Measurements from ENCODE around the gene TRABD2B.

DNA sequence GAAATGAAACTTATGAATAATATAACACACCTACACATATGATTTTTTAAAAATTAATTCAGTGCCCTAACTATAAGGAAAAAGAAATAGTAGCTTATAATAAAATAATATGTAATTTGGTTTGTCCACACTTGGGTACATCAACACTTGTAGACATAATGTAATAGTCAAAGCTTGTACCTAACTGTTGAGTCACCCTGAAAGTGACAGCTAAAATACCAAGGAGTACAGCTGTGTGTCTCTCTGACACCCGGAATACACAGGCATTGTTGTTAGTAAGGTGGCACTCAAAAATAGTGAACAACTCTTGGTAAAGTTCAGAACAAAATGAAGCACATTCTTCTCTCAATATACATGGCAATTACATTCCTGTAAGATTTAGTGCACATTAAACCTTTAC, 243.4 kb downstream of the TRABD2B start:
- TF ChIP-seq SIN3A (IDR thresholded peaks at IDR 0.05; ENCODE audit: borderline replicate concordance, insufficient read depth, low read length) (no peak), REST (IDR thresholded peaks at IDR 0.05; ENCODE audit: insufficient read depth in 1 of 2, low read depth in 2 of 2, low read length in 2 of 2) (no peak), TAF1 (IDR thresholded peaks at IDR 0.05; ENCODE audit: borderline replicate concordance, insufficient read depth, low read length) (no peak), FOXP2 (optimal IDR thresholded peaks at IDR 0.05; ENCODE audit: borderline replicate concordance, extremely low read depth, extremely low read length, insufficient read depth) (no peak)

Data from PFSK-1 (cell line).